Astrocyte of the cerebellum (primary cell): Measurements from ENCODE around the gene OPA3.

Experiments used
- DNase-seq: peaks from one replicate; pipeline ENCODE4 v3.0.0-alpha.2; 2011; ENCODE audit warnings: low read depth
- H3K4me3 ChIP-seq: 2 replicates; pipeline ENCODE4 v1.5.1; 2011; ENCODE audit warnings: mild to moderate bottlenecking, low read depth, low read length, moderate library complexity
- CTCF ChIP-seq: IDR thresholded peaks from 2 replicates; pipeline ENCODE4 v1.5.1; 2012; ENCODE audit warnings: low read length, low read depth, moderate library complexity, mild to moderate bottlenecking; ENCODE audit errors: missing control alignments
- in situ Hi-C: cut with HindIII; loops from 2 replicates; pipeline ENCODE4 v1.10.0; 2017; ENCODE audit warnings: low sequenced_read_pairs

OPA3 gene

GRCh38 chr19:45607071-45608029, 22.7 kb upstream of the OPA3 start:
- TF ChIP-seq CTCF, result peak; percentile 94
- in situ Hi-C loops, result no loop called here
- DNase-seq, result peak; percentile 40
- H3K4me3 ChIP-seq, result peak overlapping the region; percentile 21

GRCh38 chr19:45601524-45602374, 17.1 kb upstream of the OPA3 start, which contains the start of gene GPR4:
Gene GPR4, minus strand, starts transcription at chr19:45602212. Its CDS starts 10,346 bp downstream, at chr19:45591866.
- in situ Hi-C loops, result no loop called here
- no peak within 1 kb of the TSS for H3K4me3 ChIP-seq
- no peak for TF ChIP-seq CTCF
- DNase-seq, result no peak

DNA sequence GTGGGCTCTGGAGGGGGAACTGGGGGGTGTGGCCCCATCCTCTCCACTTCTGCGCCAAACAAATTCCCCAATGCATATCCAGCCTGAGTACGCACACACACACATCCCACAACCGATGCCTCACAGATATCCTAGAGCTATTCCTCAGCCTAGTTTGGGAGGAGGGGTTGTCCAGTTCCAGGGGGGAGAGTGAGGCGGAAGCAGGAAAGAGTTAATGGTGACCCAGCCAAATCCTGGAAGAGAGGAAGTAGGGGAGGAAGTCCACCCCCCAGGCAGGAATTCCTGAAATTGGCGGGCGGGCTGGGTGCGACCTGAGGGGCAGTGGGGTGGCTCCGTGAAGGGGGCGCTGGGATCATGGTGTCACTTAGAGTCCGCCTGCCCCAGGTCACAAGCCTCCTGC, 16.5 kb upstream of the OPA3 start:
- DNase-seq, result no peak
- no peak for TF ChIP-seq CTCF
- in situ Hi-C loops, result no loop called here
- H3K4me3 ChIP-seq, result no peak overlapping the region

DNA sequence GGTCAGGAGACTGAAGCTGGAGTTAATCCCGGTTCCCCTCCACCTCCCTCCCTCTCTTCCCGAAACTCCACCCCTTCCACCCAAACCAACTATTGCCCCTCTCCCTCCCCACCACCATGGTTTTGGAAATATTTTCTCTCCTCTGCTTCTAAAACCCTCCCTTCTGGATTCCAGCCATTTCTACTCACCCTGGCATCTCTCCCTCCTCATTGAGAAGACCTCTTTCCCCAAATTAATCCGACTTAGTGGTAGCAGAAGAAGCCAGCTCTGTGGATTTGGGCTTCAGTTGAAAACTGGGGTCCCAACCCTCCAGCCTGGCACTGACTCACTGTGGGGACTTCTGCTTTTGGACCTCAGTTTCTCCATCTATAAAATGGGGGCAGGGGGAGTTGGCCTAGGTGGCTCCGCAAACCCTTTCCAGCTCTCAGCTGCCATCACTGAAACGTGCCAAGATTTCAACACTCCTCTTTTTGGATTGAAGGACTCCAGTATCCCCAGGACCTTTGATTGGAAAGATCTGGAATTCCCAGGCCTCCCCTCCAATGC, 15.8 kb upstream of the OPA3 start:
- no peak for DNase-seq
- TF ChIP-seq CTCF, result no peak
- in situ Hi-C loops, result no loop called here
- H3K4me3 ChIP-seq, result no peak overlapping the region

DNA sequence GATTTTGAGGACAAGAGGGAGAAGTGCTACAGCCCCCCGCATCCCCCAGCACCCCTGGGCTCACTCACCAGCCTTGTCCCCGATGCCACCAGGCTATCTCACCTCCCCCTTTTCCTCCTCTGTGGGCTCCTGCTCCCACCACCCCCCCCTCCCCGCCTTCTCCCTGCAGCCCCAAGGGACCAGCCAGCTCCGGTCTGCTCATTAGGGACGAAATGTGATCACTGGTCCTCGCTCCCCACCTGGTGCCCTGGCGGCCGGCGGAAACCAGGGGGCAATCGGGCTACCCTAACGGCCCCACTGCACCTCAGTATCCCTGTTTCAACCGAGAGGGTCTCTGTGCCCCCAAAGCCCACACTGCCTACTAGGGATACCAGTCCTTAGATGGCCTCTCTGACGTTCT, 14.7 kb upstream of the OPA3 start:
- in situ Hi-C loops, result no loop called here
- no peak for DNase-seq
- no peak for TF ChIP-seq CTCF
- no peak overlapping the region for H3K4me3 ChIP-seq
